Neural progenitor cell (in vitro differentiated cells): ENCODE measurements around the gene PDIA2. TPM values are rescaled to one million over a fixed set of nuclear protein-coding genes. Genes with fewer than 3 reads are reported as not detected.
A peak's percentile ranks its signal among the peaks of the same experiment; 100 is the strongest.

Source experiments
- DNase-seq: peaks from one replicate; pipeline ENCODE4 v3.0.0-alpha.2; 2016; ENCODE audit warnings: low spot score
- H2AFZ ChIP-seq: fragments of 200-600 bp; sonication (generic); replicated peaks from 2 replicates; pipeline ENCODE4 v1.6.1; 2016; ENCODE audit warnings: antibody characterized with exemption
- H3F3A ChIP-seq: fragments of 200-600 bp; sonication (generic); 2 replicates; pipeline ENCODE4 v1.6.1; 2016; ENCODE audit warnings: antibody characterized with exemption, low read depth
- H3K27ac ChIP-seq: fragments of 200-600 bp; sonication (generic); 2 replicates; pipeline ENCODE4 v1.5.1; 2016; ENCODE audit warnings: mild to moderate bottlenecking
- H3K27me3 ChIP-seq: fragments of 200-600 bp; sonication (generic); 2 replicates; pipeline ENCODE4 v1.6.1; 2016; ENCODE audit warnings: mild to moderate bottlenecking, moderate library complexity
- H3K36me3 ChIP-seq: fragments of 200-600 bp; sonication (generic); 2 replicates; pipeline ENCODE4 v1.5.1; 2016
- H3K4me1 ChIP-seq: fragments of 200-600 bp; sonication (generic); 2 replicates; pipeline ENCODE4 v1.6.1; 2016; ENCODE audit warnings: mixed run types
- H3K4me2 ChIP-seq: fragments of 200-600 bp; sonication (generic); 2 replicates; pipeline ENCODE4 v1.6.1; 2016
- H3K4me3 ChIP-seq: fragments of 200-600 bp; sonication (generic); 2 replicates; pipeline ENCODE4 v1.5.1; 2016
- H3K79me2 ChIP-seq: fragments of 200-600 bp; sonication (generic); 2 replicates; pipeline ENCODE4 v1.6.1; 2016; ENCODE audit warnings: low read depth
- H3K9ac ChIP-seq: fragments of 200-600 bp; sonication (generic); 2 replicates; pipeline ENCODE4 v1.6.1; 2016
- H3K9me3 ChIP-seq: fragments of 200-600 bp; sonication (generic); 2 replicates; pipeline ENCODE4 v1.5.1; 2016; ENCODE audit warnings: low read depth
- H4K20me1 ChIP-seq: fragments of 200-600 bp; sonication (generic); 2 replicates; pipeline ENCODE4 v1.6.1; 2016; ENCODE audit warnings: low read depth
- H3K27ac Mint-ChIP-seq: 3 replicates; pipeline ENCODE4 v1.8.0; 2021; ENCODE audit warnings: mixed read lengths
- H3K27me3 Mint-ChIP-seq: 2 replicates; pipeline ENCODE4 v1.8.0; 2022; ENCODE audit warnings: low read depth, mild to moderate bottlenecking, inconsistent platforms, moderate library complexity, mixed read lengths; ENCODE audit not compliant: insufficient read depth
- H3K36me3 Mint-ChIP-seq: 3 replicates; pipeline ENCODE4 v1.8.0; 2021; ENCODE audit warnings: mixed read lengths
- H3K4me1 Mint-ChIP-seq: 3 replicates; pipeline ENCODE4 v1.8.0; 2021; ENCODE audit warnings: mixed read lengths
- H3K4me3 Mint-ChIP-seq: 3 replicates; pipeline ENCODE4 v1.8.0; 2021; ENCODE audit warnings: mild to moderate bottlenecking, moderate library complexity, mixed read lengths
- H3K9me3 Mint-ChIP-seq: 3 replicates; pipeline ENCODE4 v1.8.0; 2020; ENCODE audit warnings: mixed read lengths
- EZH2 ChIP-seq: fragments of 200-600 bp; sonication (generic); IDR thresholded peaks from 2 replicates; pipeline ENCODE4 v1.6.1; 2017; ENCODE audit warnings: antibody characterized with exemption, mild to moderate bottlenecking, moderate library complexity
- EZH2phosphoT487 ChIP-seq: fragments of 200-600 bp; sonication (generic); IDR thresholded peaks from 2 replicates; pipeline ENCODE4 v1.6.1; 2017; ENCODE audit warnings: antibody characterized with exemption
- total RNA-seq: library from RNA; depleted of rRNA; stranded (reverse); fragments of >200 nt; gene quantifications from 2 replicates; pipeline ENCODE4 v1.2.3, GENCODE V29; 2015; ENCODE audit warnings: low replicate concordance
- TF ChIP-seq, protein P1 (sequence below): fragments of 200-600 bp; sonication (generic); IDR thresholded peaks from 2 replicates; pipeline ENCODE4 v1.5.1; 2017; ENCODE audit warnings: antibody characterized with exemption, mild to moderate bottlenecking

The PDIA2 gene
- total RNA-seq, 1 donor from 2014 or later: not detected

DNA sequence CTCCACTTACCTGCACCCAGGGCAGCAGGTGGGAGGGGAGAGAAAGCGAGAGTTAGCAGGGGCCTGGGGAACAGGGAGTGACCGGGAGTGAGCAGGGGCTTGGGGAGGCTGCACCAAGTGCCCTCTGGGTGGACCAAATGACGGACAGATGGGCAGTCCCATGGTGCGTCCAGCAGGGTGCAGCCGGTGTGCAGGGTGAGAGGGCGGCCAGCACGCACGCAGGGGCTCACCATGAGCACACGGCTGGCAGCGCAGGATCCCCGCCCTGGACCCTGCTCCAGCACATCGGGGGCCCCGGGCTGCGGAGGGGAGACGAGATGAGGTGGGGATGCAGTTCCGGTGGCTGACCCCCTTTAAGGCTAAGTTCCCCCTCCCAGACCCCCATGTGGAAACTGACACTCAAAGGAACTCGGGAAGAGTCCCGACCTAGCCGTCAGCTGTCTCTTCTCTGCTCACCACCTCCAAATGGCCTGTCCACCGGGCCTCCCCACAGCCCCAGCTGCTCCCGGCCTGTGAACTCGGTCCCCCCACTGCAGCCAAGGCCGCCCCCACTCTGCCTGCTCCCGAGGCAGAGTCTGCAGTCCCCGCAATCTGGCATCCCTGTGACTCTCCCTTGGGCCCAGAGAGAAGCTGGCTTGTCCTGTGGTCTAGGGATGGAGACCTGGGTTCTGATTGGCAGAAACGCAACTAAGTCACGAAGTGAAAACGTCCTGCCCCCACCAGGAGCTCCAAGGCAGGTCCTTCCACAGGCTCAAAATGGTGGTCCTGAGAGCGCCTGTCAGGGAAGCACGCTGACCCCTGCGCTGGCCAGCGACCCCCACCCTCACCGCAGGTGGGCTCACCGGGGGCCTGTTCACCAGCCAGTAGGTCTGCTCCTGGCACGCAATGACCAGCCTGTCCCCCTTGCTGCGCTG lies 10.1 kb upstream of the PDIA2 start:
- Histone ChIP-seq H3K79me2 (no peaks in the 10 kb centered on the region), H3K36me3 (no peaks in the 10 kb centered on the region), H3K27me3 (peaks cover 48% of the 10 kb centered on the region), H3K9ac (no peak overlapping the region), H3K4me3 (no peak overlapping the region), H4K20me1 (no peaks in the 10 kb centered on the region), H2AFZ (no peak overlapping the region), H3K9me3 (no peaks in the 10 kb centered on the region), H3K4me1 (peaks cover 7% of the 10 kb centered on the region), H3F3A (peaks cover 8% of the 10 kb centered on the region), H3K4me2 (no peak overlapping the region), H3K27ac (no peak overlapping the region)
- no peaks in the 10 kb centered on the region for H3K9me3 Mint-ChIP-seq
- H3K27me3 Mint-ChIP-seq: peaks cover 23% of the 10 kb centered on the region
- H3K36me3 Mint-ChIP-seq: no peaks in the 10 kb centered on the region
- DNase-seq: no peak
- peaks cover 6% of the 10 kb centered on the region for H3K4me1 Mint-ChIP-seq
- no peak for TF ChIP-seq EZH2phosphoT487
- no peak for TF ChIP-seq EZH2
- TF ChIP-seq, protein P1, sequence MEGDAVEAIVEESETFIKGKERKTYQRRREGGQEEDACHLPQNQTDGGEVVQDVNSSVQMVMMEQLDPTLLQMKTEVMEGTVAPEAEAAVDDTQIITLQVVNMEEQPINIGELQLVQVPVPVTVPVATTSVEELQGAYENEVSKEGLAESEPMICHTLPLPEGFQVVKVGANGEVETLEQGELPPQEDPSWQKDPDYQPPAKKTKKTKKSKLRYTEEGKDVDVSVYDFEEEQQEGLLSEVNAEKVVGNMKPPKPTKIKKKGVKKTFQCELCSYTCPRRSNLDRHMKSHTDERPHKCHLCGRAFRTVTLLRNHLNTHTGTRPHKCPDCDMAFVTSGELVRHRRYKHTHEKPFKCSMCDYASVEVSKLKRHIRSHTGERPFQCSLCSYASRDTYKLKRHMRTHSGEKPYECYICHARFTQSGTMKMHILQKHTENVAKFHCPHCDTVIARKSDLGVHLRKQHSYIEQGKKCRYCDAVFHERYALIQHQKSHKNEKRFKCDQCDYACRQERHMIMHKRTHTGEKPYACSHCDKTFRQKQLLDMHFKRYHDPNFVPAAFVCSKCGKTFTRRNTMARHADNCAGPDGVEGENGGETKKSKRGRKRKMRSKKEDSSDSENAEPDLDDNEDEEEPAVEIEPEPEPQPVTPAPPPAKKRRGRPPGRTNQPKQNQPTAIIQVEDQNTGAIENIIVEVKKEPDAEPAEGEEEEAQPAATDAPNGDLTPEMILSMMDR: no peak
- no peak overlapping the region for H3K27ac Mint-ChIP-seq
- H3K4me3 Mint-ChIP-seq: no peak overlapping the region

DNA sequence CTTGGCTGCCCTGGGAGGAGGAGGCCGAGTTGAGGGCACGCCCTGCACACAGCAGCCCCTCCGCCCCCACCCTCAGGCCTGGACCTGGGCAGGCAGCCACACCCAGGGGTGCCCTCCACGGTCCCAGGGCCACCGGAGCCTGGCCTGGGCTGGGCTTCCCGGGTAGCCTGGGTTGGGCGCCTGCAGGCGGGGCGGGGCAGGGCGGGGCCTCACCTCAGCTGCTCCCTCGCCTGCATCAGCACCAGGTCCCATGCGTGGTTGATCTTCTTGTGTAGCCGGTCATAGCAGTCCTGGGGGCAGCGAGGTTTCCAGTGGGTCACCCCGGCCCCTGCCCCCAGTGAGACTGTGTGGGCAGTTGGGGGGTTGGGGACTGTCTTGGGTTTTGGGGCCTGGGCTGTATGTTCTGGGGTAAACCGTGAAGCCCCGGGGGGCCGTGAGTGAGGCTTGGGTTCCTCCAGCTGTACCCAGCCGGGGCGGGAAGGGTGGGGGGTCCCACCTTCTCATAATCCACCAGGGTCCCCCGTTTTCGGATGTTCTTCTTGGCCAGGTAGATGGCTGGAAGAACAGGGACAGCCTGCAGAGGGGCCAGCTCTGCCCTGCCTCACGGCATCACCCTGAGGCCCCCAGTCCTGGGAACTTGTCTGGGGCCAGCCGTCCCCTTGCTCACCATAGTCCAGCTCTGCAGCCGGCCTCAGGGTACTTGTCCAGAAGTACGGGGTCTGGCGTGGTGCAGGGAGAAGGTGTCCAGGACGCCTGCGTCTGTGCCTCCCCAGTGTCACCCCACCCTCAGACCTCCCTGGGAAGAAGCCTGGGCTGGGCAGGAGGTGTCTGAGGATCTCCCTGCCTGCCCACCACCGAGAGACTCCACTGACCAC lies 9.2 kb upstream of the PDIA2 start:
- no peak overlapping the region for H3K4me3 ChIP-seq
- no peaks in the 10 kb centered on the region for H3K9me3 Mint-ChIP-seq
- DNase-seq: no peak
- no peak overlapping the region for H2AFZ ChIP-seq
- no peaks in the 10 kb centered on the region for H3K36me3 ChIP-seq
- no peaks in the 10 kb centered on the region for H3K9me3 ChIP-seq
- H4K20me1 ChIP-seq: no peaks in the 10 kb centered on the region
- H3K36me3 Mint-ChIP-seq: no peaks in the 10 kb centered on the region
- H3K27ac ChIP-seq: no peak overlapping the region
- H3K79me2 ChIP-seq: no peaks in the 10 kb centered on the region
- peaks cover 24% of the 10 kb centered on the region for H3K27me3 Mint-ChIP-seq
- H3K4me3 Mint-ChIP-seq: no peak overlapping the region
- TF ChIP-seq, protein P1: no peak
- TF ChIP-seq EZH2phosphoT487 (no peak), EZH2 (no peak)
- no peak overlapping the region for H3K9ac ChIP-seq
- no peak overlapping the region for H3K27ac Mint-ChIP-seq
- H3F3A ChIP-seq: peaks cover 6% of the 10 kb centered on the region
- peaks cover 57% of the 10 kb centered on the region for H3K27me3 ChIP-seq
- H3K4me1 Mint-ChIP-seq: no peaks in the 10 kb centered on the region
- H3K4me1 ChIP-seq: peaks cover 7% of the 10 kb centered on the region
- H3K4me2 ChIP-seq: no peak overlapping the region

DNA sequence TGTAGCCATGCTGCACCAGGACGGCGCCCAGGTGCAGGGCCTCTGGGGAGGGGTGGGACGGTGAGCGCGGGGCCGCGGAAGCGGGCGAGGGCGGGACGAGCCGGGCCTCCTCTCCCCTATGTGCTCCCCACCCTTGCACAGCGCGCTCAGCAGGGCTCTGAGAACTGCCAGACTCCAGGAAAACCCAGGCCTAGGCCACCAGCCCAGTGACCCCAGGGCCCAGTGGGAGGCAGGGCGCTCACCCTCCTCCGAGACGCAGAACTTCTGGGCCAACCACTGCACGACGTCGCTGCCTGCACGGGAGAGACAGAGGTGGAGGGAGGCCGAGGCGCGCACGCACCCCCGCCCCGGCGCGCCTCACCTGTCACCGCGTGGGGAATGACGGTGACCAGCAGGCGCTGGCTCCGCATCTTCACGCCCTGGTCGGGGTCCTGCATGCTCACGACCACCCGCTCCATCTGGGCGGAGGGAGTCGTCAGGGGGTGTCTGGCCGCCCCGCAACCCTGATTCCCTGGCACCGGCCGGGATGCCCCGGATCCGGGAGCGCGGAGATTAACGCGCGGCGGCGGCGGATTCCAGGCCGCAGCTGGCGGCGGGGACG lies 7.8 kb upstream of the PDIA2 start:
- Histone ChIP-seq H3K9ac (no peak overlapping the region), H3K27me3 (peaks cover 71% of the 10 kb centered on the region), H3K9me3 (no peaks in the 10 kb centered on the region), H3K79me2 (no peaks in the 10 kb centered on the region), H3K36me3 (no peaks in the 10 kb centered on the region), H3F3A (peaks cover 18% of the 10 kb centered on the region), H3K27ac (no peak overlapping the region), H3K4me1 (peaks cover 10% of the 10 kb centered on the region), H4K20me1 (peaks cover 5% of the 10 kb centered on the region), H3K4me2 (peak overlapping the region; percentile 92), H2AFZ (peak overlapping the region; percentile 76), H3K4me3 (peak overlapping the region; percentile 53)
- Mint-ChIP-seq H3K36me3 (no peaks in the 10 kb centered on the region), H3K27me3 (peaks cover 25% of the 10 kb centered on the region), H3K9me3 (no peaks in the 10 kb centered on the region), H3K4me3 (peak overlapping the region; percentile 65), H3K27ac (no peak overlapping the region), H3K4me1 (peaks cover 3% of the 10 kb centered on the region)
- TF ChIP-seq EZH2phosphoT487 (peak; percentile 81), EZH2 (peak; percentile 86)
- TF ChIP-seq, protein P1: no peak
- DNase-seq: peak; percentile 53
